HL-60 (cell line): ENCODE measurements around the gene LGALS4.

Experiments
- DNase-seq, 2 experiments: peaks; one replicate each; pipeline ENCODE4 v3.0.0-alpha.2; 2010 to 2020; ENCODE audit warnings: low read depth in 1 of 2, low spot score in 1 of 2
- H3K27ac ChIP-seq: fragments of 250-450 bp; sonication (Bioruptor Pico); replicated peaks from 2 replicates; pipeline ENCODE4 v1.5.1; 2020; ENCODE audit warnings: mild to moderate bottlenecking, moderate library complexity
- H3K27me3 ChIP-seq: fragments of 250-450 bp; sonication (Bioruptor Pico); 2 replicates; pipeline ENCODE4 v1.5.1; 2021; ENCODE audit warnings: mild to moderate bottlenecking, moderate library complexity; ENCODE audit not compliant: insufficient read depth, poor library complexity, severe bottlenecking
- H3K4me3 ChIP-seq: replicated peaks from 2 replicates; pipeline ENCODE4 v1.5.1; 2011; ENCODE audit warnings: mild to moderate bottlenecking, control low read depth, low read length; ENCODE audit not compliant: insufficient read depth
- GABPA ChIP-seq: IDR thresholded peaks from 2 replicates; pipeline ENCODE4 v1.6.1; 2012; ENCODE audit warnings: low read depth
- POLR2AphosphoS5 ChIP-seq: IDR thresholded peaks from 2 replicates; pipeline ENCODE4 v1.6.1; 2012; ENCODE audit warnings: low read depth
- SPI1 ChIP-seq: IDR thresholded peaks from 2 replicates; pipeline ENCODE4 v1.6.1; 2012; ENCODE audit warnings: low read depth, mild to moderate bottlenecking, borderline replicate concordance
- TF ChIP-seq, protein P1 (sequence below): IDR thresholded peaks from one replicate; pipeline ENCODE4 v1.5.1; 2011; ENCODE audit warnings: low read length, control low read depth, inconsistent platforms; ENCODE audit not compliant: insufficient read depth
- TF ChIP-seq, protein P2 (sequence below): IDR thresholded peaks from 2 replicates; pipeline ENCODE4 v1.6.1; 2012; ENCODE audit warnings: low read depth; ENCODE audit not compliant: insufficient replicate concordance

Gene LGALS4

DNA sequence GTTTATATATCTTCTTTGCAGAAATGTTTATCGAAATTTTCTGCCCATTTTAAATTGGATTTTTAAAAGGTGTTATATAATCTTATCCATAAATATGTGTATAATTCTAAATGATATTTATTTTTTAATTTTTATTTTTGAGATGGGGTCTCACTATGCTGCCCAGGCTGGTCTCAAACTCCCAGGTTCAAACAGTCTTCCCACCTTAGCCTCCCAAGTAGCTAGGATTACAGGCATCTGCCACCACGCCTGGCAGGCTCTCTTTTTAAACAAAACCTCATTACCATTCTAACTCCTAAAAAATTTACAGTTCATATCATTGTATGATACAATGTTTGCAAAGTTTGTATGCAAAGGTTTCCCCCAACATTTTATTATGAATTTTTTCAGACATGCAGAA lies 16.6 kb downstream of the LGALS4 start:
- no peak for DNase-seq
- Histone ChIP-seq H3K27me3 (peaks cover 12% of the 10 kb centered on the region), H3K27ac (no peak overlapping the region), H3K4me3 (no peak overlapping the region)
- TF ChIP-seq, protein P1, sequence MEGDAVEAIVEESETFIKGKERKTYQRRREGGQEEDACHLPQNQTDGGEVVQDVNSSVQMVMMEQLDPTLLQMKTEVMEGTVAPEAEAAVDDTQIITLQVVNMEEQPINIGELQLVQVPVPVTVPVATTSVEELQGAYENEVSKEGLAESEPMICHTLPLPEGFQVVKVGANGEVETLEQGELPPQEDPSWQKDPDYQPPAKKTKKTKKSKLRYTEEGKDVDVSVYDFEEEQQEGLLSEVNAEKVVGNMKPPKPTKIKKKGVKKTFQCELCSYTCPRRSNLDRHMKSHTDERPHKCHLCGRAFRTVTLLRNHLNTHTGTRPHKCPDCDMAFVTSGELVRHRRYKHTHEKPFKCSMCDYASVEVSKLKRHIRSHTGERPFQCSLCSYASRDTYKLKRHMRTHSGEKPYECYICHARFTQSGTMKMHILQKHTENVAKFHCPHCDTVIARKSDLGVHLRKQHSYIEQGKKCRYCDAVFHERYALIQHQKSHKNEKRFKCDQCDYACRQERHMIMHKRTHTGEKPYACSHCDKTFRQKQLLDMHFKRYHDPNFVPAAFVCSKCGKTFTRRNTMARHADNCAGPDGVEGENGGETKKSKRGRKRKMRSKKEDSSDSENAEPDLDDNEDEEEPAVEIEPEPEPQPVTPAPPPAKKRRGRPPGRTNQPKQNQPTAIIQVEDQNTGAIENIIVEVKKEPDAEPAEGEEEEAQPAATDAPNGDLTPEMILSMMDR, result no peak

DNA sequence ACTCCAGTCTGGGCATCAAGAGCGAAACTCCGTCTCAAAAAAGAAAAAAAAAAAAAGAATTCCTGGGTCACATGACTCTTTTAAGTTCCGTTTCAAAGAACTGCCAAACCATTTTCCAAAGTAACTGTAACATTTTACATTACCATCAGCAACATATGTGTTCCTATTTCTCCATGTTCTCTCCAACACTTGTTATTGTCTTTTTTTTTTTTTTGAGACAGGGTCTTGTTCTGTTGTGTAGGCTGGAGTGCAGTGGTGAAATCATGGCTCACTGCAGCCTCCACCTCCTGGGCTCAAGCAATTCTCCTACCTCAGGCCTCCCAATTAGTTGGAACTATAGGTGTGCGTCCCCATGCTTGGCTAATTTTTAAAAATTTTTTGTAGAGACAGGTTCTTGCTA lies 17.2 kb downstream of the LGALS4 start:
- H3K27me3 ChIP-seq, result peaks cover 12% of the 10 kb centered on the region
- no peak overlapping the region for H3K27ac ChIP-seq
- TF ChIP-seq, protein P1, result no peak
- TF ChIP-seq GABPA (no peak), SPI1 (no peak)
- H3K4me3 ChIP-seq, result no peak overlapping the region
- no peak for DNase-seq

GRCh38 chr19:38793671-38794070 lies 19.1 kb downstream of the LGALS4 start:
- TF ChIP-seq POLR2AphosphoS5, result no peak
- TF ChIP-seq, protein P2, sequence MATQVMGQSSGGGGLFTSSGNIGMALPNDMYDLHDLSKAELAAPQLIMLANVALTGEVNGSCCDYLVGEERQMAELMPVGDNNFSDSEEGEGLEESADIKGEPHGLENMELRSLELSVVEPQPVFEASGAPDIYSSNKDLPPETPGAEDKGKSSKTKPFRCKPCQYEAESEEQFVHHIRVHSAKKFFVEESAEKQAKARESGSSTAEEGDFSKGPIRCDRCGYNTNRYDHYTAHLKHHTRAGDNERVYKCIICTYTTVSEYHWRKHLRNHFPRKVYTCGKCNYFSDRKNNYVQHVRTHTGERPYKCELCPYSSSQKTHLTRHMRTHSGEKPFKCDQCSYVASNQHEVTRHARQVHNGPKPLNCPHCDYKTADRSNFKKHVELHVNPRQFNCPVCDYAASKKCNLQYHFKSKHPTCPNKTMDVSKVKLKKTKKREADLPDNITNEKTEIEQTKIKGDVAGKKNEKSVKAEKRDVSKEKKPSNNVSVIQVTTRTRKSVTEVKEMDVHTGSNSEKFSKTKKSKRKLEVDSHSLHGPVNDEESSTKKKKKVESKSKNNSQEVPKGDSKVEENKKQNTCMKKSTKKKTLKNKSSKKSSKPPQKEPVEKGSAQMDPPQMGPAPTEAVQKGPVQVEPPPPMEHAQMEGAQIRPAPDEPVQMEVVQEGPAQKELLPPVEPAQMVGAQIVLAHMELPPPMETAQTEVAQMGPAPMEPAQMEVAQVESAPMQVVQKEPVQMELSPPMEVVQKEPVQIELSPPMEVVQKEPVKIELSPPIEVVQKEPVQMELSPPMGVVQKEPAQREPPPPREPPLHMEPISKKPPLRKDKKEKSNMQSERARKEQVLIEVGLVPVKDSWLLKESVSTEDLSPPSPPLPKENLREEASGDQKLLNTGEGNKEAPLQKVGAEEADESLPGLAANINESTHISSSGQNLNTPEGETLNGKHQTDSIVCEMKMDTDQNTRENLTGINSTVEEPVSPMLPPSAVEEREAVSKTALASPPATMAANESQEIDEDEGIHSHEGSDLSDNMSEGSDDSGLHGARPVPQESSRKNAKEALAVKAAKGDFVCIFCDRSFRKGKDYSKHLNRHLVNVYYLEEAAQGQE, result no peak
- TF ChIP-seq, protein P1, result no peak
- TF ChIP-seq GABPA, result no peak
- no peak overlapping the region for H3K27ac ChIP-seq
- peaks cover 12% of the 10 kb centered on the region for H3K27me3 ChIP-seq
- DNase-seq, result no peak
- H3K4me3 ChIP-seq, result no peak overlapping the region

DNA sequence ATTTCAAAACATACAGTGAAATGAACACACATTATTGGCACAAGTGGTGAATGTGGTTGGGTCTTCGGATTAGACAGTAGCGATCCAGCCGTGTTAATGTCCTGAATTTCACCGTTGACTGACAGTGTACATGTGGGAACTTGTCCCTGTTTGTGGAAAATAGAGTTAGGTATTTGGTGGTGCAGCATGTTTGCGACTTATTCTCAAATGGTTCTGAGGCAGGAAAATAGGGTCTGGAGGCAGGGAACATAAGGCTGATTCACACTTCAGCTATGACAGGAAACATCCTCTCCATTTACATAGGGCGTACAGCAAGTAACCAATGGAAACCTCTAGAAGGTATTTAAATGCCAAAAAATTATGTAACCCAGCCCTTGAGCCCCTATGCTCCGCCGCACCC lies 19.6 kb downstream of the LGALS4 start:
- no peak overlapping the region for H3K27ac ChIP-seq
- TF ChIP-seq, protein P1, result no peak
- TF ChIP-seq GABPA, result no peak
- TF ChIP-seq, protein P2, result no peak
- TF ChIP-seq POLR2AphosphoS5, result no peak
- no peak for TF ChIP-seq SPI1
- peaks cover 12% of the 10 kb centered on the region for H3K27me3 ChIP-seq
- no peak overlapping the region for H3K4me3 ChIP-seq
- no peak for DNase-seq
